ENCODE data around the gene FBLN2. TPM values are rescaled to one million over a fixed set of nuclear protein-coding genes. Genes with fewer than 3 reads are reported as not detected.

FBLN2 gene
- total and polyA plus RNA-seq, 4 donors: 16.7 to 494 (median 68.4) TPM

DNA sequence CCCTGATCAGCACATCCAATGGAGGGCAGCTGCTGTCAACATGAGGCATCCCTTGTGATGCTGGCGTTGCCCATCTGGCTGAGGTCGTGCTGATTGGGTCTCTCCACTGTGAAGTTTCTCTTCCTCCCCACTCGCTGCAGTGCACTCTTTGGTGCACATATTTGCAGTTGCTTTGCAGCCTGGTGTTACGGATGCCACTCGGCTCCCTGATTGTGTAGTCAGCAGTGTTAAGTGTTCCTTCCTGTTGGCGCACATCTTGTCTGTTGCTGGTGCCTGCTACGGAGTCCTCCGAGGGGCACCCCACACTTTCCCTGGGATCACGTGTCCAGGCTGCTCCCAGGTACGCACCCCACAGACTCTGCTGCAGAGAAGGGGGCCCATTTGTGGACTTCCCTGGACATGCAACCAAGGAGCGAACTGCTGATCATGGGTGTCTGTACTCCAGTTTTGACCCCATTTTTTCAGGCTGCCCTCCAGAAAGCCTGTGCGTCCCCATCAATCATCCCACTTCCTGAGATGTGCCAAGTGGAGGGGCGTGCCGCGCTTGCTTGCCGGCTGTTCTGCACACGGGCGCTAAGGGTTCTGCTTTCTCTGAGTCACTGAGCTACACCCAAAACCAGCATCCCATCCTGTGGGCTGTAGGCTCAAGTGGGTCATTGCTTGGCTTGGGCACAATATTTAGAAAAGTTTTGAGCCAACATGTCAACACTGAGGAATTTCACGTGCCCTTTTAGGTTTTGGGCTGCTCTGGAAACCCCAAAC, 98.6 kb downstream of the FBLN2 start:
- H3K9me3 ChIP-seq (ENCODE audit: control insufficient read depth, low read length): no peaks in the 10 kb centered on the region
- H3K4me3 ChIP-seq (ENCODE audit: low read length in 2 of 2): no peak overlapping the region
- no peak overlapping the region for H3K27ac ChIP-seq (ENCODE audit: low read depth in 1 of 2, low read length in 2 of 2)
- DNase-seq (peak in 1 of 2 donors; percentile 71), ATAC-seq (ENCODE audit: low FRiP score) (no peak)
- no peaks in the 10 kb centered on the region for H3K4me1 ChIP-seq (ENCODE audit: control insufficient read depth in 1 of 2, insufficient read depth in 2 of 2, low read length in 2 of 2)
- H3K27me3 ChIP-seq (ENCODE audit: control insufficient read depth in 1 of 2, insufficient read depth in 2 of 2, low read length in 1 of 2): no peaks in the 10 kb centered on the region
- WGBS, 2 donors: 11 to 16% methylated on average over 19 of the region's 19 CpGs
- intact Hi-C loops (cut with DNase I): loop anchor here (1.0 to 2.0 kb wide), 2 partner anchors 151 to 555 kb away; no protein-coding TSS in a partner anchor
- no peaks in the 10 kb centered on the region for H3K36me3 ChIP-seq (ENCODE audit: control insufficient read depth in 1 of 2, insufficient read depth in 2 of 2, low read length in 1 of 2)

- Histone ChIP-seq H3K4me1 (ENCODE audit: control insufficient read depth in 1 of 2, insufficient read depth in 2 of 2, low read length in 2 of 2) (no peaks in the 10 kb centered on the region), H3K4me3 (ENCODE audit: low read length in 2 of 2) (no peak overlapping the region), H3K27me3 (ENCODE audit: control insufficient read depth in 1 of 2, insufficient read depth in 2 of 2, low read length in 1 of 2) (no peaks in the 10 kb centered on the region)
These were observed 99.4 kb downstream of the FBLN2 start for GRCh38 chr3:13648060-13649001.

GRCh38 chr3:13650210-13651056, 101.5 kb downstream of the FBLN2 start:
- H3K4me3 ChIP-seq (ENCODE audit: low read length in 2 of 2): no peak overlapping the region
- intact Hi-C loops (cut with DNase I): loop anchor here (10.0 kb wide), 1 partner anchor 234 kb away; the partner anchor contains the start of gene WNT7A (in 2 of the 2)

More at GRCh38 chr3:13648060-13649001, 99.4 kb downstream of the FBLN2 start:
- peak; percentile 74 for ATAC-seq (ENCODE audit: low FRiP score)
- Histone ChIP-seq H3K9me3 (ENCODE audit: control insufficient read depth, low read length) (no peaks in the 10 kb centered on the region), H3K36me3 (ENCODE audit: control insufficient read depth in 1 of 2, insufficient read depth in 2 of 2, low read length in 1 of 2) (no peaks in the 10 kb centered on the region), H3K27ac (ENCODE audit: low read depth in 1 of 2, low read length in 2 of 2) (no peak overlapping the region)
- WGBS, 2 donors: 10 to 11% methylated on average over 20 of the region's 20 CpGs
- intact Hi-C loops (cut with DNase I): loop anchor here (1.0 to 2.0 kb wide), 2 partner anchors 152 to 556 kb away; no protein-coding TSS in a partner anchor
- peak; percentile 85 to 95 for DNase-seq

DNA sequence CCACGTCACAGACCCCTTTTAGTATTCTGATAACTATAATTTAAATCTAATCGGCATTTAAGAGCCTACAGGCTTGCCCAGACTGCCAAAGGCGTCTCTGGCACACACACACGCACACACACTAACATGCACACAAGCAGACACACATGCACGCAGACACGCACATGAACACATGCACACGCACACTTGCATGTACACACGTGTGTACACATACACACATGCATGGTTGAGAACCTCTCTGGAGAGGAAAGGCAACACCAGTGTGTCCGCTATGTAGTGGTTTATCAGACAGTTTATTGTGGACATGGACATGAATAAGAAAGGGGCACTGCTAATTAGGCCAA, 102.1 kb downstream of the FBLN2 start:
- H3K27ac ChIP-seq (ENCODE audit: low read depth in 1 of 2, low read length in 2 of 2): no peak overlapping the region
- DNase-seq (no peak), ATAC-seq (ENCODE audit: low FRiP score) (no peak)
- WGBS, 2 donors: 92% methylated on average over 9 of the region's 9 CpGs
- no peaks in the 10 kb centered on the region for H3K9me3 ChIP-seq (ENCODE audit: control insufficient read depth, low read length)
- no peaks in the 10 kb centered on the region for H3K4me1 ChIP-seq (ENCODE audit: control insufficient read depth in 1 of 2, insufficient read depth in 2 of 2, low read length in 2 of 2)
- H3K36me3 ChIP-seq (ENCODE audit: control insufficient read depth in 1 of 2, insufficient read depth in 2 of 2, low read length in 1 of 2): no peaks in the 10 kb centered on the region
- no peaks in the 10 kb centered on the region for H3K27me3 ChIP-seq (ENCODE audit: control insufficient read depth in 1 of 2, insufficient read depth in 2 of 2, low read length in 1 of 2)
- intact Hi-C loops (cut with DNase I): loop anchor here (10.0 kb wide), 1 partner anchor 234 kb away; the partner anchor contains the start of gene WNT7A (in 2 of the 2)
- no peak overlapping the region for H3K4me3 ChIP-seq (ENCODE audit: low read length in 2 of 2)

More at GRCh38 chr3:13650210-13651056, 101.5 kb downstream of the FBLN2 start:
- H3K27ac ChIP-seq (ENCODE audit: low read depth in 1 of 2, low read length in 2 of 2): no peak overlapping the region
- WGBS, 2 donors: 18 to 20% methylated on average over 48 of the region's 48 CpGs
- DNase-seq: peak; percentile 75 to 94
- H3K27me3 ChIP-seq (ENCODE audit: control insufficient read depth in 1 of 2, insufficient read depth in 2 of 2, low read length in 1 of 2): no peaks in the 10 kb centered on the region
- no peaks in the 10 kb centered on the region for H3K36me3 ChIP-seq (ENCODE audit: control insufficient read depth in 1 of 2, insufficient read depth in 2 of 2, low read length in 1 of 2)
- no peaks in the 10 kb centered on the region for H3K4me1 ChIP-seq (ENCODE audit: control insufficient read depth in 1 of 2, insufficient read depth in 2 of 2, low read length in 2 of 2)
- no peaks in the 10 kb centered on the region for H3K9me3 ChIP-seq (ENCODE audit: control insufficient read depth, low read length)
- ATAC-seq (ENCODE audit: low FRiP score): peak; percentile 84

DNA sequence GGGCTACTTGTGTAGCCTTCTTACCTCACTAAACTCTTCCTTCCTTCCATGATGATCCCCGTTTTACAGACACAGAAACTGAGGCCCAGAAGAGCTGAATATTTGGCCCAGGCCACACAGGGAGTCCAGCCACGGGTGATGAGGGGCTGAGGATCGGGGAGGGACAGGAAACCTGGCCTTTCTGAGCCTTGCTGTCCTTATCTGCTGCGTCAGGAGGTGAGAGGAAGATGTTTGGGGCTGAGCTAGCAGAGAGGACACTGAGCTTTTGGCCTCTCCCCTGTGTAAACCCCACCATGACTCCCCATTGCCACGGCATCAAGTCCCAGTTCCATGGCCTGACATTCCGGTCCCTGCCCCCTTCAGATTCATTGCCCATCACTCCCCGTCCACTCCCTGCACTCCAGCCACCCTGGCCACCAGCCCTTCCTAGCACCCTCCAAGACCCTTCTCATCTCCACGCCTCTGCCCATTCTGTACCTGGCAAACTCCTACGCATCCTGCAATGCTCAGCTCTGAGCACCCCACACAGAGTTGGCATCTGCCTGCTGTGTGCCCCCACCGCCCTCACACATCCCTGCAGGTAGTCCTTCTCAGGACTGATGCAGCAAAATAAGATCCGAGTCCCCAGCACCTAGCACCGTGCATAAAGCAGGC, 103.0 kb downstream of the FBLN2 start:
- DNase-seq (no peak), ATAC-seq (ENCODE audit: low FRiP score) (no peak)
- 90 to 95% methylated on average over 12 of the region's 12 CpGs for WGBS, 2 donors
- intact Hi-C loops (cut with DNase I): loop anchor here (10.0 kb wide), 1 partner anchor 233 kb away; the partner anchor contains the start of gene WNT7A (in 2 of the 2)
- no peak overlapping the region for H3K27ac ChIP-seq (ENCODE audit: low read depth in 1 of 2, low read length in 2 of 2)
- H3K9me3 ChIP-seq (ENCODE audit: control insufficient read depth, low read length): no peaks in the 10 kb centered on the region
- H3K4me3 ChIP-seq (ENCODE audit: low read length in 2 of 2): no peak overlapping the region
- H3K36me3 ChIP-seq (ENCODE audit: control insufficient read depth in 1 of 2, insufficient read depth in 2 of 2, low read length in 1 of 2): no peaks in the 10 kb centered on the region
- no peaks in the 10 kb centered on the region for H3K4me1 ChIP-seq (ENCODE audit: control insufficient read depth in 1 of 2, insufficient read depth in 2 of 2, low read length in 2 of 2)
- no peaks in the 10 kb centered on the region for H3K27me3 ChIP-seq (ENCODE audit: control insufficient read depth in 1 of 2, insufficient read depth in 2 of 2, low read length in 1 of 2)

DNA sequence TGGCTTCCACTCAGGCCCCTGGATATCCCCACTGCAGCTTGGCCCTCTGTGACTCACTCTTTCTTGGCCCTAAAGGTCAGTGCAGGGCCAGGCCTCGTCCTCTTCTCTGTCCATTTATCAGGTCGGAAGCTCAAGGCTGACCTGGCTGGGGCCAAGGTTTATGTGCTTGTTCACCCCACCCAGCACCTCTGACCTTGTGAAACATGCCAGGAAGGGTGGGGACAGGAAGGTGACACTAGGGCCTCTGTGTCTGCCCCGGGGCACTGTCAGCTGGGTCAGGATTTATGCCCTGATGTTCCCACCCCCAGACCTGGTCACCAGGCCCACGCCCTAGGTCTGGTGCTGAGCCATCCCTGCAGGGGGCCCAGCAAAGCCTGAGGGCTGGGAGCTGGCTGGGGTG, 103.8 kb downstream of the FBLN2 start:
- Histone ChIP-seq H3K36me3 (ENCODE audit: control insufficient read depth in 1 of 2, insufficient read depth in 2 of 2, low read length in 1 of 2) (no peaks in the 10 kb centered on the region), H3K4me3 (ENCODE audit: low read length in 2 of 2) (no peak overlapping the region), H3K27me3 (ENCODE audit: control insufficient read depth in 1 of 2, insufficient read depth in 2 of 2, low read length in 1 of 2) (no peaks in the 10 kb centered on the region), H3K9me3 (ENCODE audit: control insufficient read depth, low read length) (no peaks in the 10 kb centered on the region), H3K4me1 (ENCODE audit: control insufficient read depth in 1 of 2, insufficient read depth in 2 of 2, low read length in 2 of 2) (no peaks in the 10 kb centered on the region), H3K27ac (ENCODE audit: low read depth in 1 of 2, low read length in 2 of 2) (no peak overlapping the region)
- no peak for ATAC-seq (ENCODE audit: low FRiP score)
- no peak for DNase-seq
- 93 to 94% methylated on average over 4 of the region's 4 CpGs for WGBS, 2 donors
- intact Hi-C loops (cut with DNase I): loop anchor here (10.0 kb wide), 1 partner anchor 232 kb away; the partner anchor contains the start of gene WNT7A (in 2 of the 2)

GRCh38 chr3:13653631-13654279, 104.8 kb downstream of the FBLN2 start:
- WGBS, 2 donors: 90% methylated on average over 20 of the region's 20 CpGs
- no peak overlapping the region for H3K27ac ChIP-seq (ENCODE audit: low read depth in 1 of 2, low read length in 2 of 2)
- H3K9me3 ChIP-seq (ENCODE audit: control insufficient read depth, low read length): no peaks in the 10 kb centered on the region
- no peaks in the 10 kb centered on the region for H3K36me3 ChIP-seq (ENCODE audit: control insufficient read depth in 1 of 2, insufficient read depth in 2 of 2, low read length in 1 of 2)
- ATAC-seq (ENCODE audit: low FRiP score) (no peak), DNase-seq (no peak)
- no peak overlapping the region for H3K4me3 ChIP-seq (ENCODE audit: low read length in 2 of 2)
- H3K27me3 ChIP-seq (ENCODE audit: control insufficient read depth in 1 of 2, insufficient read depth in 2 of 2, low read length in 1 of 2): no peaks in the 10 kb centered on the region
- H3K4me1 ChIP-seq (ENCODE audit: control insufficient read depth in 1 of 2, insufficient read depth in 2 of 2, low read length in 2 of 2): no peaks in the 10 kb centered on the region
- intact Hi-C loops (cut with DNase I): loop anchor here (10.0 kb wide), 1 partner anchor 231 kb away; the partner anchor contains the start of gene WNT7A (in 2 of the 2)

Measured in aorta (tissue), 5 donors.